Measurements from ENCODE around the gene LMNA. TPM values are rescaled to one million over a fixed set of nuclear protein-coding genes. Genes with fewer than 3 reads are reported as not detected.
"Not testable (repeated sequence)": the region's sequence is repeated elsewhere in the genome, so short reads cannot be mapped to it uniquely, and the experiment has no call there.

LMNA gene
- total RNA-seq, 1 experiment from 2014 or later: 112 TPM

- H3K4me1 ChIP-seq: peaks cover 50% of the 10 kb centered on the region
- CTCF ChIA-PET: no interaction called here
- H3K9me3 ChIP-seq: no peaks in the 10 kb centered on the region
Measured at GRCh38 chr1:156177919-156178654, 63.6 kb downstream of the LMNA start.

GRCh38 chr1:156180471-156180870 lies 66.0 kb downstream of the LMNA start:
- Mint-ChIP-seq H3K4me3 (ENCODE audit: unreplicated experiment) (no peak overlapping the region), H3K36me3 (ENCODE audit: insufficient read depth, unreplicated experiment) (peaks cover 34% of the 10 kb centered on the region), H3K9me3 (ENCODE audit: unreplicated experiment) (no peaks in the 10 kb centered on the region), H3K4me1 (ENCODE audit: low read depth, unreplicated experiment) (peaks cover 36% of the 10 kb centered on the region), H3K27ac (ENCODE audit: unreplicated experiment) (peak overlapping the region; percentile 87), H3K27me3 (ENCODE audit: insufficient read depth, unreplicated experiment) (no peaks in the 10 kb centered on the region)
- no peak for TF ChIP-seq CTCF (IDR thresholded peaks at IDR 0.05; ENCODE audit: insufficient read depth in 1 of 2, low read depth in 1 of 2, low read length in 1 of 2, severe bottlenecking in 1 of 2, unreplicated experiment in 1 of 2)
- Histone ChIP-seq H3K36me3 (ENCODE audit: control insufficient read depth, insufficient read depth, low read length) (no peaks in the 10 kb centered on the region), H3K27me3 (replicated peaks; ENCODE audit: control insufficient read depth, insufficient read depth, low read length) (no peaks in the 10 kb centered on the region), H3K4me1 (peaks cover 72% of the 10 kb centered on the region), H3K9me3 (peaks cover 4% of the 10 kb centered on the region; the same call in 1 of the 2 replicates), H3K4me3 (ENCODE audit: low read depth, low read length) (peak overlapping the region; percentile 19; the same call in 1 of the 2 replicates)
- BruUV-seq (replicated peaks): no TSS peak
- DNase-seq: no peak
- CTCF ChIA-PET: interaction anchor here (1.0 kb wide), 1 partner anchor 44 kb away, joined by 6 read pairs; no protein-coding TSS in a partner anchor
- POLR2A ChIA-PET: interaction anchor here (0.6 to 0.7 kb wide), 2 partner anchors 70 to 277 kb away, joined by 3 to 4 read pairs; no protein-coding TSS in a partner anchor
- intact Hi-C loops (cut with micrococcal nuclease; ENCODE audit: unreplicated experiment): loop anchor here (2.0 kb wide), 1 partner anchor 32 kb away; the partner anchor contains the start of gene PMF1

More at GRCh38 chr1:156177919-156178654, 63.6 kb downstream of the LMNA start:
- Histone ChIP-seq H3K36me3 (ENCODE audit: control insufficient read depth, insufficient read depth, low read length) (no peaks in the 10 kb centered on the region), H3K27me3 (replicated peaks; ENCODE audit: control insufficient read depth, insufficient read depth, low read length) (no peaks in the 10 kb centered on the region), H3K4me3 (ENCODE audit: low read depth, low read length) (no peak overlapping the region)
- no TSS peak for BruUV-seq (replicated peaks)
- peaks cover 27% of the 10 kb centered on the region for H3K4me1 Mint-ChIP-seq (ENCODE audit: low read depth, unreplicated experiment)
- POLR2A ChIA-PET: no interaction called here
- no peaks in the 10 kb centered on the region for H3K9me3 Mint-ChIP-seq (ENCODE audit: unreplicated experiment)
- peak overlapping the region; percentile 38 for H3K27ac Mint-ChIP-seq (ENCODE audit: unreplicated experiment)
- no peaks in the 10 kb centered on the region for H3K27me3 Mint-ChIP-seq (ENCODE audit: insufficient read depth, unreplicated experiment)
- no peak for DNase-seq
- no peak overlapping the region for H3K4me3 Mint-ChIP-seq (ENCODE audit: unreplicated experiment)
- H3K36me3 Mint-ChIP-seq (ENCODE audit: insufficient read depth, unreplicated experiment): peaks cover 12% of the 10 kb centered on the region
- no peak for TF ChIP-seq CTCF (IDR thresholded peaks at IDR 0.05; ENCODE audit: insufficient read depth in 1 of 2, low read depth in 1 of 2, low read length in 1 of 2, severe bottlenecking in 1 of 2, unreplicated experiment in 1 of 2)
- intact Hi-C loops (cut with micrococcal nuclease; ENCODE audit: unreplicated experiment): no loop called here

- Mint-ChIP-seq H3K27ac (ENCODE audit: unreplicated experiment) (peak overlapping the region; percentile 87), H3K36me3 (ENCODE audit: insufficient read depth, unreplicated experiment) (peaks cover 43% of the 10 kb centered on the region), H3K4me1 (ENCODE audit: low read depth, unreplicated experiment) (peaks cover 36% of the 10 kb centered on the region), H3K4me3 (ENCODE audit: unreplicated experiment) (peak overlapping the region; percentile 58)
- POLR2A ChIA-PET: interaction anchor here (0.7 kb wide), 1 partner anchor 747 kb away, joined by 4 read pairs; no protein-coding TSS in a partner anchor
- H3K27me3 ChIP-seq (replicated peaks; ENCODE audit: control insufficient read depth, insufficient read depth, low read length); H3K36me3 ChIP-seq (ENCODE audit: control insufficient read depth, insufficient read depth, low read length); H3K27me3 Mint-ChIP-seq (ENCODE audit: insufficient read depth, unreplicated experiment); CTCF ChIA-PET; H3K4me3 ChIP-seq (ENCODE audit: low read depth, low read length); H3K9me3 Mint-ChIP-seq (ENCODE audit: unreplicated experiment): not testable (repeated sequence)
- BruUV-seq (replicated peaks): TSS peak; percentile 48
- Histone ChIP-seq H3K9me3 (peaks cover 13% of the 10 kb centered on the region), H3K4me1 (peaks cover 82% of the 10 kb centered on the region)
- intact Hi-C loops (cut with micrococcal nuclease; ENCODE audit: unreplicated experiment): loop anchor here (1.0 to 2.0 kb wide), 3 partner anchors 31 to 44 kb away; partner anchors contain the start of gene PMF1
- peak; percentile 91 to 94 for DNase-seq
Measured at GRCh38 chr1:156181391-156181924, 66.9 kb downstream of the LMNA start.

GRCh38 chr1:156182010-156182779 lies 67.7 kb downstream of the LMNA start:
- intact Hi-C loops (cut with micrococcal nuclease; ENCODE audit: unreplicated experiment); H3K36me3 ChIP-seq (ENCODE audit: control insufficient read depth, insufficient read depth, low read length); H3K27me3 Mint-ChIP-seq (ENCODE audit: insufficient read depth, unreplicated experiment); H3K27me3 ChIP-seq (replicated peaks; ENCODE audit: control insufficient read depth, insufficient read depth, low read length); H3K9me3 Mint-ChIP-seq (ENCODE audit: unreplicated experiment): not testable (repeated sequence)
- peak overlapping the region; percentile 58 for H3K4me3 Mint-ChIP-seq (ENCODE audit: unreplicated experiment)
- ChIA-PET CTCF (interaction anchor here (2.5 kb wide), 1 partner anchor 43 kb away, joined by 9 read pairs; no protein-coding TSS in a partner anchor), POLR2A (interaction anchor here (0.7 to 1.0 kb wide), 3 partner anchors 10 to 43 kb away, joined by 3 to 4 read pairs (median 4); partner anchors contain the start of gene SLC25A44)
- Histone ChIP-seq H3K9me3 (peaks cover 20% of the 10 kb centered on the region), H3K4me1 (peaks cover 87% of the 10 kb centered on the region), H3K4me3 (ENCODE audit: low read depth, low read length) (peak overlapping the region; percentile 17; the same call in 1 of the 2 replicates)
- H3K27ac Mint-ChIP-seq (ENCODE audit: unreplicated experiment): peak overlapping the region; percentile 87
- H3K4me1 Mint-ChIP-seq (ENCODE audit: low read depth, unreplicated experiment): peaks cover 34% of the 10 kb centered on the region
- peaks cover 48% of the 10 kb centered on the region for H3K36me3 Mint-ChIP-seq (ENCODE audit: insufficient read depth, unreplicated experiment)
- DNase-seq: peak; percentile 43 to 55
- TSS peak; percentile 21 for BruUV-seq (replicated peaks)
